Hepatocyte (in vitro differentiated cells): Measurements from ENCODE around the gene PRRX1.

Source experiments
- CTCF ChIP-seq: fragments of 200-600 bp; sonication (generic); IDR thresholded peaks from 2 replicates; pipeline ENCODE4 v1.5.1; 2016; ENCODE audit warnings: antibody characterized with exemption, mild to moderate bottlenecking; ENCODE audit not compliant: poor library complexity
- EZH2 ChIP-seq: fragments of 200-600 bp; sonication (generic); IDR thresholded peaks from 2 replicates; pipeline ENCODE4 v1.6.1; 2016; ENCODE audit warnings: antibody characterized with exemption, mild to moderate bottlenecking, borderline replicate concordance

GRCh38 chr1:170725326-170725725 is 61.4 kb downstream of the PRRX1 start:
- TF ChIP-seq EZH2 (no peak), CTCF (no peak)
